ENCODE measurements around the gene PRXL2A.
"Not testable (repeated sequence)": the region's sequence is repeated elsewhere in the genome, so short reads cannot be mapped to it uniquely, and the experiment has no call there.

Gene PRXL2A, protein sequence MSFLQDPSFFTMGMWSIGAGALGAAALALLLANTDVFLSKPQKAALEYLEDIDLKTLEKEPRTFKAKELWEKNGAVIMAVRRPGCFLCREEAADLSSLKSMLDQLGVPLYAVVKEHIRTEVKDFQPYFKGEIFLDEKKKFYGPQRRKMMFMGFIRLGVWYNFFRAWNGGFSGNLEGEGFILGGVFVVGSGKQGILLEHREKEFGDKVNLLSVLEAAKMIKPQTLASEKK

DNA sequence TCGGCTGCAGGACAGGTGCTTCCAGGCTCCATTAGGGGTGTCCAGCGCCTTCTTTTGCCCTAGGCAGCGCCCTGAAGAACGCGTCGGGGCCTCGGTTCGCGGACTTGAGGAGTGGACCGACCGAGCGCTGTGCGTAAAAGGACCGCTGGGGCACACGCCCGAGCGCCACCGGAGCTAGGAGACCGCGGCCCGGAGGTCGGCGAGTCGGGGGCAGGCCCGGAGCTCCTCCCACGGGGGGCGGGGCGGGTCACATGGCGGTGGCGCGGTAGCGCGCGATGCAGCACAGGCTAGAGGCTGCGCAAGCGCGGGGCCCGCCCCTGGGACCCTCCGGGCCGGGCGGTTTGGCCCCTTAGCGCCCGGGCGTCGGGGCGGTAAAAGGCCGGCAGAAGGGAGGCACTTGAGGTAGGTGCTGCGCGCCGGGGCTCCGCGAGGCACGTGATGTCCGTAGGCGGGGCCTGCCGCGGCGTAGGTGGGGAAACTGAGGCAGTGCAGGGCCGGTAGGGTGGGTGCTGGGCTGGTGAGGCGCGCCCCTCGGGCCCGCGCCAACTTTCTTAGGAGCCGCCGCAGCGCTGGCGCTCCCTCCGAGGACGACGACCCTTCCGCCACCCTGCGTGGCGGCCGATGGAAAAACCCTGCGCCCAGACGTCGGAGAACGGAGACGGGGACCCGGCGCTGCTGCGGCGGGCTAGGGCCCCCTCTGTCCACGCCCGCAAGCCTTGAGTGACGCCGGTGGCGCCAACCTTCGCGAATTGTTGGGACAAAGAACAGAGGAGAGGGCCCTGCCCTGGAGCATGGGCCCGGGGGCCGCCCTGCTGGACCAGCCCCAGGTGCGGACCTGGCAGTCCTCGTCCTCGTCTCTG lies at the start of gene PRXL2A:
TSS of gene PRXL2A (plus strand) at position 310 of the 860 bp plus-strand sequence. CDS start 11,917 bp downstream, outside the sequence.
- DNase-seq (ENCODE audit: low spot score), result peak; percentile 92

DNA sequence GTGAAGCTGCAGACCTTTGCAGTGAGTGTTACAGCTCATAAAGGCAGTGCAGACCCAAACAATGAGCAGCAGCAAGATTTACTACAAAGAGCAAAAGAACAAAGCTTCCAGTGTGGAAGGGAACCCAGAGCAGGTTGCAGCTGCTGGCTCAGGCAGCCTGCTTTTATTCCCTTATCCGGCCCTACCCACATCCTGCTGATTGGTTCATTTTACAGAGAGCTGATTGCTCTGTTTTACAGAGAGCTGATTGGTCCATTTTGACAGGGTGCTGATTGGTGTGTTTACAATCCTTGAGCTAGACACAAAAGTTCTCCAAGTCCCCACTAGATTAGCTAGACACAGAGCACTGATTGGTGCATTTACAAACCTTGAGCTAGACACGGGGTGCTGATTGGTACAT lies 49.4 kb upstream of the PRXL2A start:
- DNase-seq (ENCODE audit: low spot score), result not testable (repeated sequence)

DNA sequence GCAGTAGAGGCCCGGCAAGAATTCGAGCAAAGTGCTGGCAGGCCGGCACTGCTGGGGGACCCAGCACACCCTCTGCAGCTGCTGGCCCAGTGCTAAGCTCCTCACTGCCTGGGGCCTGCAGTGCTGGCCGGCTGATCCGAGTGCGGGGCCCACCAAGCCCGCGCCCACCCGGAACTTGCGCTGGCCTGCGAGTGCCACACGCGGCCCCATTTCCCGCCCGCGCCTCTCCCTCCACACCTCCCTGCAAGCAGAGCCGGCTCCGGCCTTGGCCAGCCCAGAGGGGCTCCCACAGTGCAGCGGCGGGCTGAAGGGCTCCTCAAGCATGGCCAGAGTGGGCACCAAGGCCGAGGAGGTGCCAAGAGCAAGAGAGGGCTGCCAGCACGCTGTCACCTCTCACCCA lies 48.7 kb upstream of the PRXL2A start:
- DNase-seq (ENCODE audit: low spot score), result no peak

DNA sequence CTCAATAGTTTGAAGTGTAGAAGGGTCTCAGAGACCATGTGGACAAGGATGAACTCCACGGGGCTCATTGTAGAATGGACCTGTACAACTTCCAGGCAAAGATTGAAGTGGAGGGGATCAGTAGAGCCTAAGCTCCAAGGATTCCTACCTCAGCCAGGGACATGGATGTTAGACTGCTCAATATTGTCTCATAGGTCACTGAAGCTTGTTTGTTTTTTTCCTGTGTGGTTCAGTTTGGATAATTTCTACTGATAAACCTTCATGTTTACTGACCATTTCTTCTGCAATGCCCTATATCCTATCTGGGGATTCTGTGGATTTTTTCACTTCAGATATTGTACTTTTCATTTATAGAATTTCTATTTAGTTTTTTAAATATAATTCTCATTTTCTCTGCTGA lies 42.8 kb upstream of the PRXL2A start:
- no peak for DNase-seq (ENCODE audit: low spot score)

DNA sequence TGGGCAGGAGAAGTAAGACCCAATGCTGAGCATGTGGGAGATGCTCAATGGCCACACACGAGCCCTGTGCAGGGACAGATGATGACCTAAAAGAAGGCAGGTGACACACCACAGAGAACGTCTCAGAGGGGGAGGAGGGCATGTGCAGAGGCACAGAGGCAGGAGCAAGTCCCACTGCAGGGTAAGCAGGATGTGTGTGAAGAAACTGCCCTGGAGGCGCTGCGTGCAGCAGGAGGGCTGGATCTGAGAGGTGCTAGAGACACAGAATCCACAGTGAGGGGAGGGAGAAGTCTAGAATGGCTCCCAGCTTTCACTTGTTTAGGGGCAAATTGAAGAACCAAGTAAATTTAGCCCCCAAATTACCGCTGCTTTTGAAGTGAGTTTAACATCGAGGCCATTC lies 36.9 kb upstream of the PRXL2A start:
- no peak for DNase-seq (ENCODE audit: low spot score)

DNA sequence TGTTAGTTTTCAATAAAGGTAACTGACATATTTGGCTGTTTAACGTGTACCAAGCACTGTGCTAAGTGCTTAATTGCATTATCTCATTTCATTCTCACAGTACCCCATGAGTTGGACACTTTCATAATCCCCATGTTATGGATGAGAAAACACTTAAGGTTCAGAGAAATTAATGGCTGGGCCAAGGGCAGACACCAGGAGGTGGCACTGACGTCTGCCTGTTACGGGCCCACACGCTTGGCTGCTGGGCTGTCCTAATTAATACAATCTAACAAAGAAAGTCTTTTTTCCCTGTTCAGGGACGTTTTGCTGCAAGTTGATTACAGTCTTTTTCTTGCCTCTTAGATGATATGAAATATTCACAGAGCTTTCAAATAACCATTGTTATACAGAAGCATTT lies 35.7 kb upstream of the PRXL2A start:
- no peak for DNase-seq (ENCODE audit: low spot score)

DNA sequence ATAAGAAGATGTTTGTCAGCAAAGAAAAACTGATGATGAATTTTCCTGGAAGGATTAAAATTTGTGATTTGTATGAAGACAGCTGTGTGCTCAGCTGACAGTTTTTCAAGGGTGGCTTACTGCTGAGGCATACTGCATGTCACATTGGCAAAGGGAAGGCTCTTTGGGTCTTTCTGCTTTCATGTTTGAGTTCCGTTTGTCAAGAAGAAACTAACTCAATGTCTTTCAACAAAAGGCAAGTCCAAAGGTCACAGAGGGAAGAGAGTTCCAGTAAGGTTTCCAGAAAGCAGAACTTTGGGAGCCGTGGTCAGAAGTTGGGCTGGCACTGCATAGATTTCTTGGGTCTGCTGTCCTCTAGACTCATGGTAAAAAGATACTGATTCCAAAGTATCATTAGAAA lies 34.8 kb upstream of the PRXL2A start:
- DNase-seq (ENCODE audit: low spot score), result no peak

DNA sequence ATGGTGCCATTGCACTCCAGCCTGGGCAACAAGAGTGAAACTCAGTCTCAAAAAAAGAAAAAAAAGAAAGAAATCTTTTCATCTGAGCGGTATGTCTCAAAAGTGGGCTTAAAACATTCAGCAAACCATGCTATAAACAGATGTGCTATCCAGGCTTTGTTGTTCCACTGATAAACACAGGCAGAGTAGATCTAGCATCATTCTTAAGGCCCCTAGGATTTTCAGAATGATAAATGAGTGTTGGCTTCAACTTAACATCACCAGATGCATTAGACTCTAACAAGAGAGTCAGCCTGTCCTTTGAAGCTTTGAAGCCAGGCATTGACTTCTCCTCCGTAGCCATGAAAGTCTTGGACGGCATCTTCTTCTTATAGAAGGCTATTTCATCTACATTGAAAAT lies 28.6 kb upstream of the PRXL2A start:
- DNase-seq (ENCODE audit: low spot score), result no peak

DNA sequence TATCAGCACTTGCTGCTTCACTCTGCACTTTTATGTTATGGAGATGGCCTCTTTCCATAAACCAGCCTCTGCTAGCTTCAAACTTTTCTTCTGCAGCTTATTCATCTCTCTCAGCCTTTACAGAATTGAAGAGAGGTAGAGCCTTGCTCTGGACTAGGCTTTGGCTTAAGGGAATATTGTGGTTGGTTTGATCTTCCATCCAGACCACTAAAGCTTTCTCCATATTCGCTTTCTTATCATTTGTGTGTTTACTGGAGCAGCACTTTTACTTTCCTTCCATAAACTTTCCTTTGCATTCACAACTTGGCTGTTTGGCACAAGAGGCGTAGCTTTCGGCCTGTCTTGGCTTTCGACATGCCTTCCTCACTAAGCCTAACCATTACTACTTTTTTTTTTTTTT lies 28.2 kb upstream of the PRXL2A start:
- DNase-seq (ENCODE audit: low spot score), result no peak

DNA sequence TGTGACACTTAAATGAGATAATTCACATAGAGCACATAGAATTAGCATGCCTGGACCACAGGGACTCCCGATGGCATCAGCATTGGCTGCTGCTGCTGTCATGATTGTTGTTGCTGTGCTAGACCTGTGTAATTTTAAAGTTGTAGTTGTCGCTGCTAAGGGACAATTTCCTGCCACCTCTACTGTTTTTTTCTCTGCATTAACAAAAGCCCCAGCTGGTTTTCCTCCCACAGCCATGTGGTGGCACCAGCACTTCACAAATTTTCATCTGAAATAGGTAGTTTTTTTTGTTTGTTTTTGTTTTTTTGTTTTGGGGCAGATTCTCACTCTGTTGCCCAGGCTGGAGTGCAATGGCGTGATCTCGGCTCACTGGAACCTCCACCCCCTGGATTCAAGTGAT lies 25.4 kb upstream of the PRXL2A start:
- DNase-seq (ENCODE audit: low spot score), result peak; percentile 53

DNA sequence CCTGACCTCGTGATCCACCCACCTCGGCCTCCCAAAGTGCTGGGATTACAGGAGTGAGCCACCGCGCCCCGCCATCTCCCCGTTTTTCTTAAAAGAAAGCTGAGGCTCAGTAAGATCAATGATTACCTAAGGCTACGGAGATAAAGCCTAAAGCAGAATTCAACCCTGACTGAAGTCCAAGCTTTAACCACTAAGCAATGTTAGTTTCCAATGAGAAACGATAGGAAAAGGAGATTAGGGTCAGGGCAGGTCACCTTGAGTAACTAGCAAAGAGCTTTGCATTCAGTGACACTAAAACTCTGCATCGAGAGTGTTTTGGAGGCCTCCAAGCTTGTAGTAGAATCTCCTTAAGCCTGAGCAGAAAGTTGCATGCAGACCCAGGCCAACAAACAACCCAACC lies 17.6 kb upstream of the PRXL2A start:
- DNase-seq (ENCODE audit: low spot score), result no peak

DNA sequence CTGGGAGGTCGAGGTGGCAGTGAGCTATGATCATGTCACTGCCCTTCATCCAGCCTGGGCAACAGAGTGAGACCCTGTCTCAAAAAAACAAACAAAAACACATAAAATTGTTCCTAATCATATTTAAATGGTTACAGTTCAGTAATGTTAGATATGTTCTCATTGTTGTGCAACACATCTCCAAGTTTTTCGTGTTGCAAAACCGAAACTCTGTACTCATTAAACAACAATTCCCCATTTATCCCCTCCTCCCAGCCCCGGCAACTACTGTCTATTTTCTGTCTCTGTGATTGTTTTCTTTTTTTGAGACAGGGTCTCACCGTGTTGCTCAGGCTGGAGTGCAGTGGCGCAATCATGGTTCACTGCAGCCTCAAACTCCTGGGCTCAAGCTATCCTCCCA lies 16.1 kb upstream of the PRXL2A start:
- DNase-seq (ENCODE audit: low spot score), result no peak

DNA sequence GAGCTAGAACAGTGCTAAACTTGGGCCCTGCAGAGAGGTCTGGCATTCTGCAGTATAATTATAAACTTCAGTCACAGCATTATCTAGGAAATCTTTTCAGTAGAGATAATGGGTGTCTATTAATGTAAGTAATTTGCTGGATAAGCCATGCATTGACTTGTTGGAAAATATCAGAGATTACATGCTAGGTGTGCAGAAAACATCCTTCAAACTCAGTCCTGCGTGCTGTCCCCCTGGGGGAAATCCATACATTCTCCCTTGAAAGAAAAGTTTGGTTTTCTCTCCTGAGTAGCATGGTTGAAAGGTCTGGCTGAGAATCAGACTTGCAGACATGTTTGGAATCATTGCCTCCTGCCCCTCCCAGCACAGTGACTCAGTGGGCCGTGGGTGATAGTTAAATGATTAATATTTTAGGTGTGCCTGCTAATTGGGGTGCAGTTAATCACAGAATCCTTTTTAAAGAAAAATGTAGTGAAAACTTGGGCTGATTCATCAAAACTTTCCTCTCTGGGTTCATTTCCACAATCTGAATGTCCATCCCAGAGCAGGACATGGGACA lies 13.9 kb upstream of the PRXL2A start:
- no peak for DNase-seq (ENCODE audit: low spot score)

DNA sequence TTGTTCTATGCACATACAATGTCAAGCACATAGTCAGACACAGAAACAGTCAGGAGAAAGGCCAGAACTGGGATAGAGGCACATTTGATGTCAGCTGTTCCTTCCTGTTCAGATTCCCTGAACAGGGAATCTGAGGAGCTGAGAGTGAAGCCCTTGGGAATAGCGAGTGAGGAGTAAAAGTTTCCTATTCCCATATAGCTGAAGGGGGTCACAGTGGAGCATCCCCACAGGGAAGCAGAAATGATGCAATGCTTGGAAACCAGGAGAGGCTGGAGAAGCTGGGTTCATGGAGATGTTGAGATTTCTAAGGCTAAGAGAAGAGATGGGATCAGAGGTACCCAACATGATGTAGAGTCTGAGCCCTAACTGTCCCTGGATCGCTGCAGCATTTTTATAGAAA lies 11.3 kb upstream of the PRXL2A start:
- no peak for DNase-seq (ENCODE audit: low spot score)

DNA sequence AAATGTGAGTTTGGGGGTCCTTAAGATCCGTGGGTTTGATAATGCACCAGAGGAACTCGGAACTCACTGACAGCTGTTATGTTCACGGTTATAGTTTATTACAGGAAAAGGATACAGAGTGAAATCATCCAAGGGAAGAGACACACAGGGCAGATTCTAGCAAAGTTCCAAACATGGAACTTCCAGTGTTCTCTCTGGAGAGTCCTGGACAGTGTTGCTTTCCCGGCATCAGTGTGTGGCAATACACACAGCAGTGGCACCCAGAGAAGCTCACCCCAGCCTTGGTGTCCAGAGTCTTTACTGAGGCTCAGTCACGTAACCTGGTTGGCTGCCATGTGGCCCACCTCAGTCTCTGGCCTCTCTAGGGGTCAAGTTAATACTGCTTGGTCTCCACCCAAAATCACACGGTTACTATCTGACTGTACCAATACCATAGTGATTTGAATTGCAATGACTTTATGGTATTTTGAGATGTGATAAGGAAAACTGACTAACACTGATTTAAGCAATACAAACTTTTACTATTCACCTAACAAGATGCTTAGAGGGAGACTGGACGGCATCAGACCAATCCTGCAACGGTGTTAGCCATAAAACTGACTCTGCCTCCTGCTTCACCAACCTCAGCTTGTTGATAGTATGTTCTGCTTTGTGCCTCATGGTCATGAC lies 8.1 kb upstream of the PRXL2A start:
- DNase-seq (ENCODE audit: low spot score), result no peak

DNA sequence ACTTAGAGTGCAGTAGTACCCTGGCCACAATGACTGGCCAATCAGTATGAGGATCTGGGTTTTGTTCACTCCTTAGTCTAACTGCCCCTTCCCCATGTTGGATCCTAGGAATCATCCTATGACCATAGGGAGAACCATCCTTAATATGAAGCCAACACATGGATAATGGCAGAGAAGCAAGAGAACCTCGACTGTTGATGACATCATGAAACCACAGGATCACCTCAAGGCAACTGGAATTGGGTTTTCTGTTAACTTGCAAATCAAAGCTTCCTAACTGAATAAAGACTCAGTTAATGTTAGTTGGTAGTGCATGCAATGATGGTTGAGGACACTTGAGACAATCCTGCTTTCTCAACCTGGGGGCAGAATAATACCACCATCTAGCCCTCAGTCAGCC lies 3.3 kb upstream of the PRXL2A start:
- DNase-seq (ENCODE audit: low spot score), result no peak

DNA sequence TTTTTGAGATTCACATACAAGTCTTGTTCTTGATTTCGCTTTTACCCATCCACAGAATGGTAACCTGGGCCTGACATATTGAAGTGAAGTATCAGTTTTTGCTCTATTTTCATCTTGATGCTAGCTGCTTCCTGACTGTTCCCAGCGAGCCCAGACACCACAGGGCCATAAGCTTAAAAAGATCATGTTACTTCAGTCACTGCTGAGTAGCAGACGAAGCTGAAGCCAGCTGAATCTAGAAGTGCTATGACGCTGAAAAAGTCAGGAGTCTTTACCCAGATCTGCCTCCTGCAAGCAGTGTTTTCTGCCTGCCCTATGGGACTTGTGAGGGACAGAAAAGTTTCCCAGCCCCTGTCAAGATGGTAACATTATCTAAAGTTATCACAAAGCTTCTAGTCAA lies 2.7 kb upstream of the PRXL2A start:
- no peak for DNase-seq (ENCODE audit: low spot score)

DNA sequence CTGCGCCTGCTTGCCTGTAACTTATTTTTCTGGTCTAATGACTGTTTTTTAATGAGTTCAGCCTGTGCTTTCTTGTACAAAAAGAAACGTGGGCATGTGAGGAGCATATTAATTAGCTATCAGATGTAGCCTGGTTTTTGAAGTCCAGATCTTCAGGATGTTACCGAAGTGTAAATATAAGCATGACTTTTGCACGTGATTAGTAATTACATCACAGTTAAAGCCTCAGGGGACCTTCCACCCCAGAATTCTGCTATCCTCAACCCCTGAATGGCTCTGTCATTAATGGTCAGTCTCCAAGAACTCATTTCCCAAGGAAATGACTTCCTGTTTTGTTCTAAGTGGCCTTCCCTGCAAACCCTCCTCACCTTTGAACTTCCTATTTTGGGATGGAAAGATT lies 2.1 kb upstream of the PRXL2A start:
- no peak for DNase-seq (ENCODE audit: low spot score)

DNA sequence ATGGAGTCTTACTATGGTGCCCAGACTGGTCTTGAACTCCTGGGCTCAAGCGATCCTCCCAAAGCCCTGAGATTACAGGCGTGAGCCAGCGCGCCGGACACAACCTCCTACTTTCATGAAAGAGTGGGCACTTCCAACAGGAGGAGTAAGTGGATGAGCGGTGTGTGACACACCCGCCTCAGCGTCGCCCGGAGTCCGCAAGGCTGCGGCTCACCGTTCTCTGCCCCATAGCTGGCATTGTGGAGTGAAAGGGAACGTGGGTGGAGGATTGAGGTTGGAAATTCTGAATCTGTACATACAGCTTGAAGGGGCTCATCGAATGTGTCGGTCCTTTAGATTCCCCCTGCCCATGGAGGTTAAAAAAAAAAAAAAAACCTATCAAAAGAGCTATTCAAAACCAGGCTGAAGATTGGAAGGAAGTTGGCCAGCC lies 524 bp upstream of the PRXL2A start:
- no peak for DNase-seq (ENCODE audit: low spot score)

DNA sequence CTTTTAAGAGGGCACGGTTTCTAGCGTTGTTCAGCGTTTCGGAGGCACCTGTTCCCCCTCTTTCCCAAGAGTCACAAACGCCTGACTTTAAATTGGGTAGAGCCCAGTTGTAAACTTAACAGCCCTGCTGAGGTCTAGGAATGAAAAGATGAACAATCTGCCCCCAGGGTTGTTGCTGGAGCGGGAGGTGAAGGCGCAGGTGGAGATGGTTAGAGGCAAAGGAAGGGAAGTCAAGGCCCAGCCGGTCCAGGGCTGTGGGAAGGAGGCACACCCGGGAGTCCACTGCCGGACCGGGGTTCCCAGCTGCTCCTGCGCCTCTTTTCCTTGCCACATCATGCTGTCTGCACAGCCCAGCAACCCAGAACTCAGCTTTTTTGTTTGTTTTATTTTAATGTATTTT lies 770 bp downstream of the PRXL2A start:
- DNase-seq (ENCODE audit: low spot score), result no peak

DNA sequence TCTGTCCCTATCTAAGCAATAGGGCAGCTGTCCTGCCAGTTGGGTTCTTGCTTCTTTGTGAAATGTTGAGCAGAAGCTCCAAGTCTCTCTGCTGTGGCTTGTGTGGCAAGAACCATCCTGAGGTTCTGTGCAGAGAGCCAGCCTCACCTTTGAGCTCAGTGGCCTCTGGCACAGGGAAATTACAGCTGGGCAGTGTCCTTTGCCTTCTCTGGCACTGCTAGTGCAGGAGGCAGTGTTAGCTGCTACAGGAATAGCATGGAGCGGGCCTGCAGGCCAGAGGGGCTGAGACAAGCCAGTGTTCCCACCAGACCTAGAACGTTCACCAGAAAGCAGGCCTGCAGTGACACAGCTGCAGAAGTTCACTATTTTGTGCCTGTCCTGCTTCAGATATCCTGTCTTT lies 1.8 kb downstream of the PRXL2A start:
- DNase-seq (ENCODE audit: low spot score), result no peak

DNA sequence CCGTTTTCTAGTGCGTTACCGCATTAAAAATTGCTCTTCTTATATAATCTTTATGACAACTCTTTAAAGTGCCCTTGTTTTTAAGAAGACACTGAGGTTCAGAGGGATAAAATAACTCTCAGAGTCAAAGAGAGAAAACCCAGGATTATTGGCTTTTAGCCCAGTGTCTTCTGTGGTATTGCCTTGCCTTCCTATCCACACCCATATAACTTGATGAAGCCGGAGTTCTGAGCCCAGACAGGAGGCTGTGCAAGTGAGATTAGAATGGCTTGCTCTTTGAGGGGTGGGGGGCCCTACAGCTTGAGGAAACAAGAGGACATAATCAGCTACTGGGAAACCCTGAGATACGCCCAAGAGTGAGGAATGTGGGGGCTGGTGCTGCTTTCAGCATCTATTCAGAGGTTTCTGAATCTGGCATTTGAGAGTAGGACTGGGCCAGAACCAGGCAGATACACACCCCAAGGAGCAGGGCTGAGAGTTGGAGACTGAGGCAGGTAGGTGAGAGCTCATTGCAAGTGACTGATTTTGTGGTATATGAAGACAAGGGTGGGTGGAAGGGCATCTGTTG lies 2.3 kb downstream of the PRXL2A start:
- DNase-seq (ENCODE audit: low spot score), result no peak

DNA sequence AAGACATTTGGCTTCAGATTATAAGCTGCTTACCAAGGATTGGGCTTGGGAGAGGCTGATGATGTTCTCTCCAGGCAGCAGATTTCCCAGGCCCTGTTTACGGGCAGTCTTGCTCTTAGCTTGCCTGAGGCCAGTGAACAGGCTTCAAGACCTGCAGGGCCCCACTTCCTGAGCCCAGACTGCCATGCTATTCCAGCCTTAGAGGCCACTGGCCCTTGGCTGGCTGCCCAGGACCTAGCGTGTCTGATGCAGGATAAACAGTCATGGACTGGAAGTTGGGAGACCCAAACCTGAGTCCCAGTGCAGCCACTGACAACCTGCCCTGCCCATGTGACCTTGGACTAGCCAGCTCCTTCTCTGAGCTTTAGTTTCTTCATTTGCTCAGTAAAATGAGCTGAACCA lies 2.9 kb downstream of the PRXL2A start:
- no peak for DNase-seq (ENCODE audit: low spot score)
